ENCODE results near the gene CREBRF. TPM values are rescaled to one million over a fixed set of nuclear protein-coding genes. Genes with fewer than 3 reads are reported as not detected.

CREBRF gene
- total and polyA plus RNA-seq, 2 donors (not counting 3 experiments of a cell fraction or from before 2014, with no cell fraction given), result 2.7 to 8.8 TPM

- H3K27me3 ChIP-seq (ENCODE audit: control insufficient read depth in 2 of 2, insufficient read depth in 2 of 2, low read length in 2 of 2), result no peaks in the 10 kb centered on the region
- peaks cover 0 to 11% of the 10 kb centered on the region in 2 experiments for H3K36me3 ChIP-seq (ENCODE audit: control insufficient read depth in 2 of 2, extremely low read depth in 1 of 2, insufficient read depth in 2 of 2, low read length in 2 of 2)
- H3K79me2 ChIP-seq (ENCODE audit: control insufficient read depth, insufficient read depth, low read length), result peaks cover 4% of the 10 kb centered on the region
- ChIA-PET POLR2A (no interaction called here), CTCF (interaction anchor here (1.0 to 1.1 kb wide), 2 partner anchors 138 to 164 kb away, joined by 3 to 4 read pairs; partner anchors contain the start of gene ATP6V0E1)
- FAIRE-seq (no peak), DNase-seq (ENCODE audit: low read depth, low spot score) (no peak)
- dilution Hi-C loops (cut with MboI; ENCODE audit: extremely low pct_ligation_motif_present, low sequenced_read_pairs), result no loop called here
- H3K4me2 ChIP-seq (ENCODE audit: insufficient read depth, low read length), result no peak overlapping the region
- no peak overlapping the region for H3K27ac ChIP-seq (ENCODE audit: insufficient read depth, low read depth, low read length)
- H3K9me1 ChIP-seq (replicated peaks; ENCODE audit: control insufficient read depth, extremely low read depth, insufficient read depth, low read length), result no peaks in the 10 kb centered on the region
- no TSS peak for BruUV-seq (replicated peaks)
- H3K4me3 ChIP-seq (replicated peaks in 1 of 3; ENCODE audit: insufficient read depth in 1 of 3, low read depth in 1 of 3, low read length in 3 of 3), result no peak overlapping the region
- no peak for TF ChIP-seq MYC (IDR thresholded peaks at IDR 0.05; ENCODE audit: low read depth, low read length)
- no peak for TF ChIP-seq GATA2 (IDR thresholded peaks at IDR 0.05; ENCODE audit: insufficient read depth, insufficient read length, low read depth, low read length)
- H3K9me3 ChIP-seq (replicated peaks; ENCODE audit: control insufficient read depth, insufficient read depth, low read length), result no peaks in the 10 kb centered on the region
- H4K20me1 ChIP-seq (replicated peaks; ENCODE audit: control insufficient read depth, extremely low read depth, insufficient read depth, low read length), result no peaks in the 10 kb centered on the region
- intact Hi-C loops (cut with micrococcal nuclease), result no loop called here
- no peak overlapping the region for H2AFZ ChIP-seq (ENCODE audit: low read depth, low read length)
- H3K9ac ChIP-seq (replicated peaks; ENCODE audit: extremely low read depth, insufficient read depth, low read length), result no peak overlapping the region
- peaks cover 4% of the 10 kb centered on the region for H3K4me1 ChIP-seq (ENCODE audit: control insufficient read depth, extremely low read depth, insufficient read depth, low read length)
These were observed 92.2 kb downstream of the CREBRF start for GRCh38 chr5:173148354-173148753.

- no peak overlapping the region for H3K9ac ChIP-seq (replicated peaks; ENCODE audit: extremely low read depth, insufficient read depth, low read length)
- H3K27ac ChIP-seq (ENCODE audit: insufficient read depth, low read depth, low read length), result no peak overlapping the region
- FAIRE-seq, result no peak
- H3K9me3 ChIP-seq (replicated peaks; ENCODE audit: control insufficient read depth, insufficient read depth, low read length), result no peaks in the 10 kb centered on the region
- no TSS peak for BruUV-seq (replicated peaks)
- TF ChIP-seq MYC (IDR thresholded peaks at IDR 0.05; ENCODE audit: low read depth, low read length) (no peak), JUN (IDR thresholded peaks at IDR 0.05; ENCODE audit: borderline replicate concordance, insufficient read depth, insufficient read length, low read depth) (no peak), MAX (IDR thresholded peaks at IDR 0.05; ENCODE audit: insufficient read depth, insufficient read length) (no peak), GATA2 (IDR thresholded peaks at IDR 0.05; ENCODE audit: insufficient read depth, insufficient read length, low read depth, low read length) (no peak), POLR2A (IDR thresholded peaks at IDR 0.05; ENCODE audit: low read depth, low read length) (no peak), POLR2AphosphoS5 (IDR thresholded peaks at IDR 0.05; ENCODE audit: insufficient read depth, low read depth, low read length) (no peak), FOS (IDR thresholded peaks at IDR 0.05; ENCODE audit: borderline replicate concordance, insufficient read depth, low read length) (no peak), EZH2 (IDR thresholded peaks at IDR 0.05; ENCODE audit: borderline replicate concordance, low read depth, low read length, severe bottlenecking) (no peak), CTCF (IDR thresholded peaks at IDR 0.05; ENCODE audit: extremely low read depth in 1 of 2, insufficient read depth in 1 of 2, low read depth in 1 of 2, low read length in 2 of 2) (no peak)
- ChIA-PET CTCF (interaction anchor here (1.7 kb wide), 1 partner anchor 11 kb away, joined by 5 read pairs; no protein-coding TSS in a partner anchor), POLR2A (no interaction called here)
- no peaks in the 10 kb centered on the region for H3K4me1 ChIP-seq (ENCODE audit: control insufficient read depth, extremely low read depth, insufficient read depth, low read length)
- dilution Hi-C loops (cut with MboI; ENCODE audit: extremely low pct_ligation_motif_present, low sequenced_read_pairs), result no loop called here
- peaks cover 0 to 17% of the 10 kb centered on the region in 2 experiments for H3K36me3 ChIP-seq (ENCODE audit: control insufficient read depth in 2 of 2, extremely low read depth in 1 of 2, insufficient read depth in 2 of 2, low read length in 2 of 2)
- H3K79me2 ChIP-seq (ENCODE audit: control insufficient read depth, insufficient read depth, low read length), result no peaks in the 10 kb centered on the region
- no peaks in the 10 kb centered on the region for H3K9me1 ChIP-seq (replicated peaks; ENCODE audit: control insufficient read depth, extremely low read depth, insufficient read depth, low read length)
- no peaks in the 10 kb centered on the region for H3K27me3 ChIP-seq (ENCODE audit: control insufficient read depth in 2 of 2, insufficient read depth in 2 of 2, low read length in 2 of 2)
- no peak overlapping the region for H2AFZ ChIP-seq (ENCODE audit: low read depth, low read length)
- H4K20me1 ChIP-seq (replicated peaks; ENCODE audit: control insufficient read depth, extremely low read depth, insufficient read depth, low read length), result no peaks in the 10 kb centered on the region
- intact Hi-C loops (cut with micrococcal nuclease), result no loop called here
- DNase-seq (ENCODE audit: low read depth, low spot score), result no peak
- H3K4me3 ChIP-seq (replicated peaks in 1 of 3; ENCODE audit: insufficient read depth in 1 of 3, low read depth in 1 of 3, low read length in 3 of 3), result no peak overlapping the region
- H3K4me2 ChIP-seq (ENCODE audit: insufficient read depth, low read length), result no peak overlapping the region
These were observed 96.4 kb downstream of the CREBRF start for GRCh38 chr5:173152547-173152946.
